ENCODE data around the gene GAS6. TPM values are rescaled to one million over a fixed set of nuclear protein-coding genes. Genes with fewer than 3 reads are reported as not detected.

Gene GAS6
- total and polyA plus RNA-seq, 3 donors from 2014 or later: 193 to 575 (median 416) TPM

- TF ChIP-seq, protein P1, sequence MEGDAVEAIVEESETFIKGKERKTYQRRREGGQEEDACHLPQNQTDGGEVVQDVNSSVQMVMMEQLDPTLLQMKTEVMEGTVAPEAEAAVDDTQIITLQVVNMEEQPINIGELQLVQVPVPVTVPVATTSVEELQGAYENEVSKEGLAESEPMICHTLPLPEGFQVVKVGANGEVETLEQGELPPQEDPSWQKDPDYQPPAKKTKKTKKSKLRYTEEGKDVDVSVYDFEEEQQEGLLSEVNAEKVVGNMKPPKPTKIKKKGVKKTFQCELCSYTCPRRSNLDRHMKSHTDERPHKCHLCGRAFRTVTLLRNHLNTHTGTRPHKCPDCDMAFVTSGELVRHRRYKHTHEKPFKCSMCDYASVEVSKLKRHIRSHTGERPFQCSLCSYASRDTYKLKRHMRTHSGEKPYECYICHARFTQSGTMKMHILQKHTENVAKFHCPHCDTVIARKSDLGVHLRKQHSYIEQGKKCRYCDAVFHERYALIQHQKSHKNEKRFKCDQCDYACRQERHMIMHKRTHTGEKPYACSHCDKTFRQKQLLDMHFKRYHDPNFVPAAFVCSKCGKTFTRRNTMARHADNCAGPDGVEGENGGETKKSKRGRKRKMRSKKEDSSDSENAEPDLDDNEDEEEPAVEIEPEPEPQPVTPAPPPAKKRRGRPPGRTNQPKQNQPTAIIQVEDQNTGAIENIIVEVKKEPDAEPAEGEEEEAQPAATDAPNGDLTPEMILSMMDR (IDR thresholded peaks at IDR 0.05): no peak
- TF ChIP-seq POLR2A (IDR thresholded peaks at IDR 0.05): no peak
- H3K27ac ChIP-seq: no peak overlapping the region
- no peak overlapping the region for H3K4me3 ChIP-seq
- H3K9me3 ChIP-seq: no peaks in the 10 kb centered on the region
- no peaks in the 10 kb centered on the region for H3K27me3 ChIP-seq
- intact Hi-C loops (cut with DNase I; ENCODE audit: low total_unique reads): no loop called here
- 85 to 87% methylated on average over 11 of the region's 11 CpGs for WGBS, 2 donors
- H3K4me1 ChIP-seq: peaks cover 21% of the 10 kb centered on the region
- no peak for DNase-seq
- no peaks in the 10 kb centered on the region for H3K36me3 ChIP-seq (ENCODE audit: low read depth, missing control alignments)
These were observed 15.9 kb upstream of the GAS6 start for GRCh38 chr13:113879494-113880360.

DNA sequence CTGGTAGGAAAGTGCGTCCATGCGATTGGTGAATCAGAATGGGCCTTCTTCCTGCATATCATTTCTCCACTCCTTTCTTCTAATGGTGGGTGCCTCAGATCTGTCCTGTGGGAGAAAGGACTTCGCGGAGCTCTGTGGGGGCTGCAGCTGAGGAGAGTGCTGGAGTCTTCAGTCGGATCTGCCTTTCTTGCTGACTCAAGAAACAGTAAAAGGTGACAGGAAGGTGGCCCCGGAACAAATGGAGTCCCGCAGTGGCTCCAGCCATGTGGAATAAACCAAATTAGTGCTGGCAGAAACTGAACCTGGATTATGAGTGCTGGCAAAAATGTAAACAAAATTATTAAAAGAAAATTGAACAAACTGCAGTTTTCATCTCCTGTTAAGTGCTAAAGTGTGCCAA is 15.1 kb upstream of the GAS6 start:
- Histone ChIP-seq H3K4me3 (no peak overlapping the region), H3K9me3 (no peaks in the 10 kb centered on the region), H3K27me3 (no peaks in the 10 kb centered on the region), H3K27ac (no peak overlapping the region), H3K36me3 (ENCODE audit: low read depth, missing control alignments) (no peaks in the 10 kb centered on the region), H3K4me1 (peaks cover 21% of the 10 kb centered on the region)
- WGBS, 2 donors: 83 to 90% methylated on average over 7 of the region's 7 CpGs
- TF ChIP-seq, protein P1 (IDR thresholded peaks at IDR 0.05): no peak
- TF ChIP-seq POLR2A (IDR thresholded peaks at IDR 0.05): no peak
- intact Hi-C loops (cut with DNase I; ENCODE audit: low total_unique reads): no loop called here
- no peak for DNase-seq

- Histone ChIP-seq H3K36me3 (ENCODE audit: low read depth, missing control alignments) (no peaks in the 10 kb centered on the region), H3K4me3 (no peak overlapping the region), H3K9me3 (no peaks in the 10 kb centered on the region), H3K4me1 (peaks cover 16% of the 10 kb centered on the region), H3K27me3 (no peaks in the 10 kb centered on the region), H3K27ac (no peak overlapping the region)
- intact Hi-C loops (cut with DNase I; ENCODE audit: low total_unique reads): no loop called here
- DNase-seq: no peak
- TF ChIP-seq, protein P1 (IDR thresholded peaks at IDR 0.05): no peak
- no peak for TF ChIP-seq POLR2A (IDR thresholded peaks at IDR 0.05)
- WGBS, 2 donors: 95 to 96% methylated on average over 13 to 21 of the region's 21 CpGs
These were observed 13.5 kb upstream of the GAS6 start for GRCh38 chr13:113877149-113877990.

DNA sequence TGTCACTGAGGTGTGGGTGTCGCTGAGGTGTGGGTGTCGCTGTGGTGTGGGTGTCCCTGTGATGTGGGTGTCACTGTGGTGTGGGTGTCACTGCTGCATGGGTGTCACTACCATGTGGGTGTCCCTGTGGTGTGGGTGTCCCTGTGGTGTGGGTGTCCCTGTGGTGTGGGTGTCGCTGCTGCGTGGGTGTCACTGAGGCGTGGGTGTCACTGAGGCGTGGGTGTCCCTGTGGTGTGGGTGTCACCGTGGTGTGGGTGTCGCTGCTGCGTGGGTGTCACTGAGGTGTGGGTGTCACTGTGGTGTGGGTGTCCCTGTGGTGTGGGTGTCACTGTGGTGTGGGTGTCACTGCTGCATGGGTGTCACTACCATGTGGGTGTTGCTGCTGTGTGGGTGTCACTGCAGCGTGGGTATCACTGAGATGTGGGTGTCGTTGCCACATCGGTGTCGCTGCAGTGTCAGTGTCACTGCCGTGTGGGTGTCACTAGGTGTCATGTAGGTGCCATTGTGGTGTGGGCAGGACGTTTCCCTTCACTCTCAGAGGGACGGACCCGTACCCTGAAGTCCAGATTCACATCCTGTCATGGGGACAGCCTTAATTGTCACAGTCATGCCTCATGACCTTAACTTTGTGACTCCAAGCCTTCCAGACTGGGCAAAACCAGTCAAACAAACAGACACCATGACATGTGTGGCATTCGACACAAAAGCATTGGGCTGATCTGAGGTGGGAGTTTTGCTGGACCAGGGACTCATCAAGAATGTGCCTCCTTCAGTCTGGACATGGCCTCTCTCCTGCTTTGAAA is 12.7 kb upstream of the GAS6 start:
- no peaks in the 10 kb centered on the region for H3K27me3 ChIP-seq
- no peak for DNase-seq
- H3K27ac ChIP-seq: no peak overlapping the region
- H3K4me1 ChIP-seq: peaks cover 8% of the 10 kb centered on the region
- H3K36me3 ChIP-seq (ENCODE audit: low read depth, missing control alignments): no peaks in the 10 kb centered on the region
- 79 to 100% methylated on average over 4 to 17 of the region's 18 CpGs for WGBS, 2 donors
- H3K9me3 ChIP-seq: no peaks in the 10 kb centered on the region
- H3K4me3 ChIP-seq: no peak overlapping the region
- intact Hi-C loops (cut with DNase I; ENCODE audit: low total_unique reads): no loop called here
- TF ChIP-seq POLR2A (IDR thresholded peaks at IDR 0.05): no peak
- TF ChIP-seq, protein P1 (IDR thresholded peaks at IDR 0.05): no peak
